ENCODE measurements around the gene ITFG1. TPM values are rescaled to one million over a fixed set of nuclear protein-coding genes. Genes with fewer than 3 reads are reported as not detected.

ITFG1 gene
- total RNA-seq, 4 donors from 2014 or later: 32.5 to 63.1 (median 43.1) TPM

DNA sequence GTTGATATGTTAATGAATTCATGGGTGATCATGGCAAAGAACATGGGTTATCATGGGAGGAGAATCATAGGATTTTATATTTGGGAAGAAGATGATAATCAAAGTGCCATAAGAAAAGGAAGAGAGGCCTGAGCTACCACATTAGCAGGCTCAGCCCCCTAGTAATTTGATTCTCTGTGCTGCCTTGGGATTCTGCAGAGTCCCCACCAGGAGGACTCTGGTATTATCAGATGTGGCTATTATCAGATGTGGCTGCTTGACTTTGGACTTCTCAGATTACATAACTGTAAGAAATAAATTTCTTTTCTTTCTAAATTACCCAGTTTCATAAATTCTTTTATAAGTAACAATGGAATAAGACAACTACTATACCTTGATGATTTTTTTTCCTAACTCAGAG, 137.6 kb downstream of the ITFG1 start:
- DNase-seq (ENCODE audit: low spot score): no peak
- no peak for ATAC-seq (ENCODE audit: low FRiP score)
- TF ChIP-seq, protein P1, sequence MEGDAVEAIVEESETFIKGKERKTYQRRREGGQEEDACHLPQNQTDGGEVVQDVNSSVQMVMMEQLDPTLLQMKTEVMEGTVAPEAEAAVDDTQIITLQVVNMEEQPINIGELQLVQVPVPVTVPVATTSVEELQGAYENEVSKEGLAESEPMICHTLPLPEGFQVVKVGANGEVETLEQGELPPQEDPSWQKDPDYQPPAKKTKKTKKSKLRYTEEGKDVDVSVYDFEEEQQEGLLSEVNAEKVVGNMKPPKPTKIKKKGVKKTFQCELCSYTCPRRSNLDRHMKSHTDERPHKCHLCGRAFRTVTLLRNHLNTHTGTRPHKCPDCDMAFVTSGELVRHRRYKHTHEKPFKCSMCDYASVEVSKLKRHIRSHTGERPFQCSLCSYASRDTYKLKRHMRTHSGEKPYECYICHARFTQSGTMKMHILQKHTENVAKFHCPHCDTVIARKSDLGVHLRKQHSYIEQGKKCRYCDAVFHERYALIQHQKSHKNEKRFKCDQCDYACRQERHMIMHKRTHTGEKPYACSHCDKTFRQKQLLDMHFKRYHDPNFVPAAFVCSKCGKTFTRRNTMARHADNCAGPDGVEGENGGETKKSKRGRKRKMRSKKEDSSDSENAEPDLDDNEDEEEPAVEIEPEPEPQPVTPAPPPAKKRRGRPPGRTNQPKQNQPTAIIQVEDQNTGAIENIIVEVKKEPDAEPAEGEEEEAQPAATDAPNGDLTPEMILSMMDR (IDR thresholded peaks at IDR 0.05): no peak

GRCh38 chr16:47320546-47321310, 140.1 kb downstream of the ITFG1 start:
- TF ChIP-seq, protein P1 (IDR thresholded peaks at IDR 0.05): no peak
- no peak for ATAC-seq (ENCODE audit: low FRiP score)
- DNase-seq (ENCODE audit: low spot score): no peak

GRCh38 chr16:47317465-47318240, 143.2 kb downstream of the ITFG1 start:
- DNase-seq (ENCODE audit: low spot score) (no peak), ATAC-seq (ENCODE audit: low FRiP score) (no peak)
- TF ChIP-seq, protein P1 (IDR thresholded peaks at IDR 0.05): no peak

DNA sequence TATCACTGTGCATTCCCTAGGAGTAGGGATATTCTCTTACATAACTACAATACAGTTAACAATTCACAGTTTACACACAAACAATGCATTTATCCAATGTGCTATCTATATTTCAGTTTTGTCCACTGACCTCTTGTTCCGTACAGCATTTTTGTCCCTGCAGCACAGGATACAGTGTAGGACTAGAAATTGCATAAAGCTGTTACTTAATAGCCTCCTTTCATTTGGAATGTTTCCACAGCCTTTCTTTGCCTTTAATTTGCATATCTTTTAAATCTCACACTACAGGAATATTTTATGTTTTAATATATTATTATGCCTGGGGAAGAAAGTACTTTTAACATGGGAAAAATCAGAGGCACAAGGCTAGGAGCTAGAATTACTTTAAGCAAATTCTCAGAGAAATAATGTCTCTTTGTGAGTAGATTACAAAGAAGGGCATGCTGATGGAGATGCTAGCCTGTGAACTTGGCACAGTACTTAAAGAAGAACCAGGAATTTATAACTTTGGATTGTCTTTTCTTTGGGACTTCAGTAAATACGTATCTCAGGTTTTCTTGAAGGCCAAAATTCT, 144.3 kb downstream of the ITFG1 start:
- ATAC-seq (ENCODE audit: low FRiP score) (no peak), DNase-seq (ENCODE audit: low spot score) (no peak)
- TF ChIP-seq, protein P1 (IDR thresholded peaks at IDR 0.05): no peak

- TF ChIP-seq, protein P1 (IDR thresholded peaks at IDR 0.05): no peak
- no peak for ATAC-seq (ENCODE audit: low FRiP score)
- no peak for DNase-seq (ENCODE audit: low spot score)
Observed at GRCh38 chr16:47311738-47312505, 148.9 kb downstream of the ITFG1 start.

GRCh38 chr16:47310792-47311211, 150.1 kb downstream of the ITFG1 start:
- TF ChIP-seq, protein P1 (IDR thresholded peaks at IDR 0.05): no peak
- DNase-seq (ENCODE audit: low spot score) (no peak), ATAC-seq (ENCODE audit: low FRiP score) (no peak)
